Right cardiac atrium (tissue), 5 donors: ENCODE results near the gene PCDHB1. TPM values are rescaled to one million over a fixed set of nuclear protein-coding genes. Genes with fewer than 3 reads are reported as not detected.

Experiments
- polyA plus RNA-seq: library from polyadenylated mRNA; stranded (reverse); fragments of 200-250 nt; gene quantifications from one replicate; pipeline ENCODE4 v1.2.3, GENCODE V29; 2013
- total RNA-seq, 4 donors: library from RNA; stranded (reverse); fragmentation: NEBNext Ultra II Directional; extraction: Animal tissue kit (Norgen Biotek cat#: 25700); gene quantifications; one replicate each; pipeline ENCODE4 v1.2.1, GENCODE V29; 2021
- donor health status: healthy with polysubstance abuse.
- donor health status: DM: no; HTN: yes; CAD: no.
- donor health status: DM: no; HTN: no; CAD: no.
- donor health status: DM: no; HTN: yes; CAD: no; lungs with severe emphysema.
- donor health status: DM: yes; HTN: yes; CAD: no.

The PCDHB1 gene
- total and polyA plus RNA-seq, 5 donors = not detected

Other genes with a start within 250 kb of the PCDHB1 start
- under 1 TPM in 3 of 4 donors, not detected in 1; 0.14 to 0.21 (median 0.14) TPM for gene PCDHA4, start 244.3 kb upstream of the PCDHB1 start, total RNA-seq
- 0.02 TPM for gene PCDHA4, start 244.3 kb upstream of the PCDHB1 start, polyA plus RNA-seq
- gene PCDHA5, start 229.8 kb upstream of the PCDHB1 start, total RNA-seq = under 1 TPM in 2 of 4 donors, not detected in 2; 0.06 to 0.09 TPM
- gene PCDHA5, start 229.8 kb upstream of the PCDHB1 start, polyA plus RNA-seq = 0.02 TPM
- gene PCDHA6, start 223.4 kb upstream of the PCDHB1 start, total RNA-seq = under 1 TPM in 3 of 4 donors, not detected in 1; 0.08 to 0.20 (median 0.14) TPM
- 0.07 TPM for gene PCDHA6, start 223.4 kb upstream of the PCDHB1 start, polyA plus RNA-seq
- gene PCDHA7, start 217.1 kb upstream of the PCDHB1 start, total RNA-seq = under 1 TPM in 2 of 4 donors, not detected in 2; 0.12 to 0.14 TPM
- 0.02 TPM for gene PCDHA7, start 217.1 kb upstream of the PCDHB1 start, polyA plus RNA-seq
- gene PCDHA8, start 210.2 kb upstream of the PCDHB1 start, total RNA-seq = under 1 TPM in 2 of 4 donors, not detected in 2; 0.06 TPM
- not detected for gene PCDHA8, start 210.2 kb upstream of the PCDHB1 start, polyA plus RNA-seq
- gene PCDHA9, start 203.0 kb upstream of the PCDHB1 start, total RNA-seq = under 1 TPM in 1 of 4 donors, not detected in 3; 0.03 TPM
- gene PCDHA9, start 203.0 kb upstream of the PCDHB1 start, polyA plus RNA-seq = not detected
- gene PCDHA10, start 195.5 kb upstream of the PCDHB1 start, total RNA-seq = under 1 TPM; 0.06 to 0.59 (median 0.39) TPM
- 0.02 TPM for gene PCDHA10, start 195.5 kb upstream of the PCDHB1 start, polyA plus RNA-seq
- gene PCDHA11, start 182.4 kb upstream of the PCDHB1 start, total RNA-seq = under 1 TPM in 3 of 4 donors, not detected in 1; 0.06 to 0.42 (median 0.12) TPM
- gene PCDHA11, start 182.4 kb upstream of the PCDHB1 start, polyA plus RNA-seq = not detected
- under 1 TPM in 2 of 4 donors, not detected in 2; 0.20 to 0.31 TPM for gene PCDHA12, start 176.1 kb upstream of the PCDHB1 start, total RNA-seq
- 0.02 TPM for gene PCDHA12, start 176.1 kb upstream of the PCDHB1 start, polyA plus RNA-seq
- gene PCDHA13, start 169.2 kb upstream of the PCDHB1 start, total RNA-seq = under 1 TPM in 1 of 4 donors, not detected in 3; 0.09 TPM
- 0.05 TPM for gene PCDHA13, start 169.2 kb upstream of the PCDHB1 start, polyA plus RNA-seq
- under 1 TPM; 0.09 to 0.23 (median 0.11) TPM for gene PCDHAC1, start 125.1 kb upstream of the PCDHB1 start, total RNA-seq
- not detected for gene PCDHAC1, start 125.1 kb upstream of the PCDHB1 start, polyA plus RNA-seq
- 1 to 10 TPM in 1 of 4 donors, under 1 TPM in 3; 0.44 to 1.1 (median 0.54) TPM for gene PCDHAC2, start 84.9 kb upstream of the PCDHB1 start, total RNA-seq
- 0.02 TPM for gene PCDHAC2, start 84.9 kb upstream of the PCDHB1 start, polyA plus RNA-seq
- gene PCDHB2, start 43.2 kb downstream of the PCDHB1 start, total RNA-seq = 1 to 10 TPM; 1.4 to 1.9 (median 1.5) TPM
- 0.59 TPM for gene PCDHB2, start 43.2 kb downstream of the PCDHB1 start, polyA plus RNA-seq
- gene PCDHB3, start 49.1 kb downstream of the PCDHB1 start, total RNA-seq = 1 to 10 TPM in 3 of 4 donors, under 1 TPM in 1; 0.94 to 1.7 (median 1.4) TPM
- 0.61 TPM for gene PCDHB3, start 49.1 kb downstream of the PCDHB1 start, polyA plus RNA-seq
- 1 to 10 TPM; 2.6 to 3.6 (median 3.1) TPM for gene PCDHB4, start 70.4 kb downstream of the PCDHB1 start, total RNA-seq
- 1.3 TPM for gene PCDHB4, start 70.4 kb downstream of the PCDHB1 start, polyA plus RNA-seq
- 1 to 10 TPM; 2.5 to 3.1 (median 2.7) TPM for gene PCDHB5, start 83.8 kb downstream of the PCDHB1 start, total RNA-seq
- 1.3 TPM for gene PCDHB5, start 83.8 kb downstream of the PCDHB1 start, polyA plus RNA-seq
- under 1 TPM; 0.42 to 0.76 (median 0.58) TPM for gene PCDHB6, start 98.7 kb downstream of the PCDHB1 start, total RNA-seq
- gene PCDHB6, start 98.7 kb downstream of the PCDHB1 start, polyA plus RNA-seq = 0.34 TPM
- 1 to 10 TPM in 3 of 4 donors, under 1 TPM in 1; 0.79 to 1.7 (median 1.6) TPM for gene PCDHB7, start 121.3 kb downstream of the PCDHB1 start, total RNA-seq
- 0.57 TPM for gene PCDHB7, start 121.3 kb downstream of the PCDHB1 start, polyA plus RNA-seq
- gene PCDHB8, start 126.4 kb downstream of the PCDHB1 start, total RNA-seq = 1 to 10 TPM; 2.2 to 5.2 (median 2.6) TPM
- gene PCDHB8, start 126.4 kb downstream of the PCDHB1 start, polyA plus RNA-seq = 0.84 TPM
- gene PCDHB16, start 131.0 kb downstream of the PCDHB1 start, total RNA-seq = 1 to 10 TPM; 1.8 to 2.6 (median 2.3) TPM
- gene PCDHB16, start 131.0 kb downstream of the PCDHB1 start, polyA plus RNA-seq = 1.3 TPM
- 1 to 10 TPM; 1.7 to 2.4 (median 2.1) TPM for gene PCDHB9, start 135.8 kb downstream of the PCDHB1 start, total RNA-seq
- gene PCDHB9, start 135.8 kb downstream of the PCDHB1 start, polyA plus RNA-seq = 0.63 TPM
- 1 to 10 TPM; 1.1 to 2.0 (median 1.5) TPM for gene PCDHB10, start 141.0 kb downstream of the PCDHB1 start, total RNA-seq
- 1.00 TPM for gene PCDHB10, start 141.0 kb downstream of the PCDHB1 start, polyA plus RNA-seq
- gene PCDHB11, start 148.3 kb downstream of the PCDHB1 start, total RNA-seq = 1 to 10 TPM; 1.9 to 2.9 (median 2.5) TPM
- 0.48 TPM for gene PCDHB11, start 148.3 kb downstream of the PCDHB1 start, polyA plus RNA-seq
- gene PCDHB12, start 157.3 kb downstream of the PCDHB1 start, total RNA-seq = 1 to 10 TPM; 1.7 to 3.3 (median 2.8) TPM
- gene PCDHB12, start 157.3 kb downstream of the PCDHB1 start, polyA plus RNA-seq = 0.72 TPM
- 1 to 10 TPM; 4.3 to 5.8 (median 5.3) TPM for gene PCDHB13, start 162.5 kb downstream of the PCDHB1 start, total RNA-seq
- gene PCDHB13, start 162.5 kb downstream of the PCDHB1 start, polyA plus RNA-seq = 1.7 TPM
- 1 to 10 TPM; 4.3 to 5.9 (median 5.3) TPM for gene PCDHB14, start 172.0 kb downstream of the PCDHB1 start, total RNA-seq
- 2.3 TPM for gene PCDHB14, start 172.0 kb downstream of the PCDHB1 start, polyA plus RNA-seq
- gene PCDHB15, start 194.0 kb downstream of the PCDHB1 start, total RNA-seq = 1 to 10 TPM; 2.9 to 6.7 (median 5.3) TPM
- 2.5 TPM for gene PCDHB15, start 194.0 kb downstream of the PCDHB1 start, polyA plus RNA-seq